ENCODE data around the gene TYW1B. TPM values are rescaled to one million over a fixed set of nuclear protein-coding genes. Genes with fewer than 3 reads are reported as not detected.
"Not testable (repeated sequence)": the region's sequence is repeated elsewhere in the genome, so short reads cannot be mapped to it uniquely, and the experiment has no call there.

TYW1B gene
- total and polyA plus RNA-seq, 5 donors: 1.3 to 3.2 (median 1.9) TPM

DNA sequence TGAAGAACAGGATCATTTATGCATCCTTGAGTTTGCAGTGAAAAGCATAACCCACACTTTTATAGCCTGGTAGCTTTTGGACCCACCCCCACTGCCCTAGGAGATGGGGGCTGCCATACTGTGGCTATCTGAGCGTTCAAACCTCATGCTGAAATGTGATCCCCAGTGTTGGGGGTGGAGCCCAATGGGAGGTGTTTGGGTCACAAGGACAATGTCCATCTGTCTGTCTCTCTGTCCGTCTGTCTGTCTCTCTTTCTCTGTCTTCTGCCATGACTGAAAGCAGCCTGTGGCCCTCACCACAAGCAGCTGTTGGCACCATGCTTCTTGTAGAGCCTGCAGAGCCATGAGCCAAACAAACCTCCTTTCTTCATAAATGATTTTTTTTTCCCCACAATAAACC is 207.1 kb downstream of the TYW1B start:
- ATAC-seq; H3K27ac ChIP-seq (ENCODE audit: low read length); intact Hi-C loops (cut with DNase I); DNase-seq; H3K27me3 ChIP-seq (ENCODE audit: control insufficient read depth, insufficient read depth); H3K9me3 ChIP-seq (ENCODE audit: control insufficient read depth, low read length); H3K4me1 ChIP-seq (ENCODE audit: control insufficient read depth, insufficient read depth, low read length); H3K4me3 ChIP-seq (ENCODE audit: low read length): not testable (repeated sequence)
- WGBS: 92% methylated on average over 2 of the region's 2 CpGs

DNA sequence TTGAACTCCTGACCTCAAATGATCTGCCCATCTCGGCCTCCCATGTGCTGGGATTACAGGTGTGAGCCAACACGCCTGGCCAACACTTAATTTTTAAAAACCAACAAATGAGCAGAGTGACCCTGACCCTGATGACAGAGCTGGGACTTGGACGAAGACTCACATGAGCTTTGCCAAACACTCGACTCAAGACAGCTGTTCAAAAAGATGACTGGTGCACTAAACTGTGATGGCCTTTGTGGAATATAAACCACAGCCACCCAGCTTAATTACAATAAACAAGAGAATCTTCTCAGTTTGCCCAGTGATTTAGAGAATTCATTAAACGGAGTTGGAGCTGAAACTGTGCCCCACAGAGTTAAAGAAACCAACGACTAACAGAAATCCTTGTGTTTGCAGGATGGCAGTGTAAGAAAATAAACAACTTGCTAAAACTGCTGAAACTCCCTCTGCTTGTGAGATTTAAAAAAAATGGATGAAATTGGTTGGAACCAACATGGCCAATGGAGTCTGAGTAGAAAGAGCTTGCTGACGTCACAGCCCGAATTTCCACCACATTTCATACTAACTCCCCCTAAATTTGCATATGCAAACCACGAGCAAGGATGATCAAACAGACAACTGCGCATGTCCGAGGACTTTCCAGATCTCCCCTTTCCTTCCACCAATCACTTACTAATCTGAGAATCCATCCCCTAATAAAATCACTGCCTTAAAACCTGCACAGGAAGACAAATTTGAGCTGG is 209.4 kb downstream of the TYW1B start:
- H3K9me3 ChIP-seq (ENCODE audit: control insufficient read depth, low read length); H3K4me1 ChIP-seq (ENCODE audit: control insufficient read depth, insufficient read depth, low read length); H3K4me3 ChIP-seq (ENCODE audit: low read length); intact Hi-C loops (cut with DNase I); H3K27ac ChIP-seq (ENCODE audit: low read length); H3K27me3 ChIP-seq (ENCODE audit: control insufficient read depth, insufficient read depth): not testable (repeated sequence)
- 57% methylated on average over 11 of the region's 11 CpGs for WGBS
- peak; percentile 11 to 52 (median 49) for DNase-seq
- ATAC-seq: peak; percentile 21 to 68

DNA sequence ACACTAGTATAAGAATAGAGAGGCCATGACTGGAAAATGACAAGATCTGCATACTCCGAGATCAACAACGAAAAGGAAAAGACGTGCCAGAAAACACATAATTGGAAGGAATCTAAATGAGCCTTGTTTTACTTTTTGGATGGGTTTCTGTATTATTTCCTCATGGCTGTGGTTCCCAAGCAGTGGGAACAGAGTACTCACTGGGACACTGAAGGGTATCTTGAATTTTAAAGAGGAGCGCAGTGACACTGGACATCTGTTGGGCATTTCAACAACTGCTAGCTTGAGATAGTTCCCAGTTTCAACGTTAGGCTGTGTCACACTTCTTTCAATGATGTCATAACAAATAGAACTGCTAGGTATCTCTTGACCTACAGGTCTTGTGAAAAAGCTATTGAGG is 218.2 kb downstream of the TYW1B start:
- H3K27ac ChIP-seq (ENCODE audit: low read length); DNase-seq; ATAC-seq; H3K4me3 ChIP-seq (ENCODE audit: low read length); intact Hi-C loops (cut with DNase I); H3K4me1 ChIP-seq (ENCODE audit: control insufficient read depth, insufficient read depth, low read length); H3K9me3 ChIP-seq (ENCODE audit: control insufficient read depth, low read length); H3K27me3 ChIP-seq (ENCODE audit: control insufficient read depth, insufficient read depth): not testable (repeated sequence)
- WGBS: 68% methylated on average over 5 of the region's 5 CpGs

DNA sequence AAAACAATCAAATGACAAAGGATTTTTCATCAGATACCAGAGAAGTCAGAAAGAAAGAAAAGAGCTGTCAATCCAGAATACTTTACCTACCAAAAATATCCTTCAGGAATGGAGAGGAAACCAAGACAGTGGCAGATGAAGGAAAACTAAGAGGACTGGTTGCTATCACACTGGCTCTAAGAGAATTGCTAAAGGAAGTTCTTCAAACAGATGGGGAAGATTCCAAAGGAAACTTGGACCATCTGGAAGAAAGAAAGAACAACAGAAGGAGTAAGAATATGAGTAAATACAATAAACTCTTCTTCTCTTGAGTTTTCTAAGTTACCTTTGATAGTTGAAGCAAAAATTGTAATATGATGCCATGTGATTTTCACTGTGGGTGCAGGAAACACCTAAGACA is 220.0 kb downstream of the TYW1B start:
- H3K9me3 ChIP-seq (ENCODE audit: control insufficient read depth, low read length); H3K27ac ChIP-seq (ENCODE audit: low read length); intact Hi-C loops (cut with DNase I); H3K27me3 ChIP-seq (ENCODE audit: control insufficient read depth, insufficient read depth); H3K4me3 ChIP-seq (ENCODE audit: low read length); ATAC-seq; DNase-seq; H3K4me1 ChIP-seq (ENCODE audit: control insufficient read depth, insufficient read depth, low read length): not testable (repeated sequence)

DNA sequence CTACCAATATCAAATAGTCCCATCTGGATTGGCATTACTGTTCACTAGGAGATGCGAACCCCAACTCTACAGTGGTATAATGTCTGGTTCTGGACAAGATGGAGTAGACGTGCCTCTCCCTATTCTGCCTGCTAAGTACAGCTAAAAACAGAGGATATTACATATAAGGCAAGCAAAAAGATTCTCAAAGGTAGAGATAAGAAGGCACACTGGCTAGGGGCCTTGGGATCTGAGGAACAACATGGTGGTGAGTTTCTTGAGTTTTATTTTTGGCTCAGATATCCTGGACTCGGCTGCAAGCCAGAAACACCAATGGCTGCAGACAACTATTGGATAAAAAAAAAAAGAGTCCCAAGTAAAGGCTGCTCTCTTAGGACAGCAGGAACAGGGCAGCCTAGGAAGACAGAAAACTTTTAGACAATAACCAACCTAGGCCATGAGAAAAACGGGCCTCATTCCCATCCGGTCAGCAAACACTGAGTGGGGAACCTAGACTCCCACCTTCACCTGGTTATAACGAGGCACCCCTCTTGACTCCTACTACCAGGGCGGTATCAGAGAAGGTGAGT is 222.1 kb downstream of the TYW1B start:
- 66% methylated on average over 7 of the region's 7 CpGs for WGBS
- ATAC-seq: peak in 1 of 2 donors; percentile 51
- H3K4me3 ChIP-seq (ENCODE audit: low read length); intact Hi-C loops (cut with DNase I); DNase-seq; H3K9me3 ChIP-seq (ENCODE audit: control insufficient read depth, low read length); H3K4me1 ChIP-seq (ENCODE audit: control insufficient read depth, insufficient read depth, low read length); H3K27me3 ChIP-seq (ENCODE audit: control insufficient read depth, insufficient read depth); H3K27ac ChIP-seq (ENCODE audit: low read length): not testable (repeated sequence)

DNA sequence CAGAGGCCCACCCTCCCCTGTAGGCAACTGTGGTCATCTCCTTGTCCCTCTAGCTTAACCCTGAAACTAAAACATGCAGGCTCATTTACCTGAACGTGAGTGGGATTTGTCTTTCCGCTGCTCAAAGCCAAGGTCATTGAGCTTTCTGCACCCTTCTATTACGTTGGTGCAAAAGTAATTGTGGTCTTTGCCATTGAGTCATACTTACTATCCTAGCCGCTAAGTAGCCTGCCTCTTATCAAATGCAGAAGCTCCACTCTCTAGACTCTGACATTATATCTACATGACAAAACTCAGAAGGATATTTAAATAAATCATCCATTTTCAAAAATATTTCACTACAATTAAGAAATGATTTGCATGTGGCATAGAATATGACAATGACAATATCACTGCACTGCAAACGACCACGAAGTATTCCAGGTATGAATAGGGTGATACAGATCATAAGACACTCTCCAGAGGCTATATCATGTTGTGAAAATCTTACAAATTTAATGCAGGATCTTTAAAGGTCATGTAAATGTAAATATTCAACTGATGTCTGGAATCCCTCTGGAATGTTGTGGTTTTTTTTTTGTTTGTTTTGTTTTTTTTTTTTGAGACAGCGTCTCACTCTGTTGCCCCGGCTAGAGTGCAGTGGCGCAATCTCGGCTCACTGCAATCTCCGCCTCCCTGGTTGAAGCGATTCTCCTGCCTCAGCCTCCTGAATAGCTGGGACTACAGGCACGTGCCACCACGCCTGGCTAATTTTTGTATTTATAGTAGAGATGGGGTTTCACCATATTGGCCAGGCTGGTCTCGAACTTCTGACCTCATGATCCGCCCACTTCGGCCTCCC is 223.0 kb downstream of the TYW1B start:
- H3K27ac ChIP-seq (ENCODE audit: low read length); H3K4me1 ChIP-seq (ENCODE audit: control insufficient read depth, insufficient read depth, low read length); intact Hi-C loops (cut with DNase I); H3K9me3 ChIP-seq (ENCODE audit: control insufficient read depth, low read length); H3K4me3 ChIP-seq (ENCODE audit: low read length); DNase-seq; ATAC-seq; H3K27me3 ChIP-seq (ENCODE audit: control insufficient read depth, insufficient read depth): not testable (repeated sequence)
- 91% methylated on average over 17 of the region's 17 CpGs for WGBS

DNA sequence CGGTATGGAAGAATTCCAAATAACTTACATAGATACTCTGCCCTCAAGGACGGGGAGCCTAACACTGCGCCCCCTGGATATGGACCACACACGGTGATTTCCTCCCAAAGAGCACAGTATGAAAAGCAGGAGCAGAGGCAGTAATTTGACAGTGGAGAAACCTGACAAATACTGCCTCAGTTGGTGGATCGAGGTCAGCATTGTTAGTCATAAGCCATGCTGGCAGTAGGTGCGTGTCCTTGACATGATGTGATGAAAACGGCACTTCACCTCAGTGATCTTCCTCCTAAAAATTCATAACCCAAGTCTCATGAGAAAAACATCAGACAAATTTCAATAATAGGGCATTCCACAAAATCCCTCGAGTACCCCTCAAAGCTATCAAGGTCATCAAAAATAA is 224.5 kb downstream of the TYW1B start:
- H3K27me3 ChIP-seq (ENCODE audit: control insufficient read depth, insufficient read depth); H3K9me3 ChIP-seq (ENCODE audit: control insufficient read depth, low read length); intact Hi-C loops (cut with DNase I); H3K4me1 ChIP-seq (ENCODE audit: control insufficient read depth, insufficient read depth, low read length); DNase-seq; H3K4me3 ChIP-seq (ENCODE audit: low read length); H3K27ac ChIP-seq (ENCODE audit: low read length); ATAC-seq: not testable (repeated sequence)
- WGBS: 94% methylated on average over 8 of the region's 8 CpGs

DNA sequence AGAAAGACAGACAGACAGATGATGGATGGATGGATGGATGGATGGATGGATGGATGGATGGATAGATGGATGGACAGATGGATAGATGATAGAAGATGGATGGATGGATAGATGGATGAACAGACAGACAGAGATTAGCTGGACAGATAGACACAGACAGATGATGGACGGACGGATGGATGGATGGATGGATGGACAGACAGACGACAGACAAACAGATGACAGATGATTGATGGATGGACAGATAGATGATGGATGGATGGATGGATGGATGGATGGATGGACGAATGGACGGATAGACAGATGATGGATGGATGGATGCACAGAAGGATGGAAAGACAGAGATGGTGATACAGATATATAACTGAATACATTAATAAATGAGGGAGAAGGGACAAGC is 224.9 kb downstream of the TYW1B start:
- Histone ChIP-seq H3K27ac (ENCODE audit: low read length) (no peak overlapping the region), H3K4me3 (ENCODE audit: low read length) (no peak overlapping the region), H3K9me3 (ENCODE audit: control insufficient read depth, low read length) (no peaks in the 10 kb centered on the region), H3K27me3 (ENCODE audit: control insufficient read depth, insufficient read depth) (no peaks in the 10 kb centered on the region), H3K4me1 (ENCODE audit: control insufficient read depth, insufficient read depth, low read length) (no peaks in the 10 kb centered on the region)
- intact Hi-C loops (cut with DNase I): no loop called here
- ATAC-seq: no peak
- 97% methylated on average over 5 of the region's 5 CpGs for WGBS
- DNase-seq: no peak

DNA sequence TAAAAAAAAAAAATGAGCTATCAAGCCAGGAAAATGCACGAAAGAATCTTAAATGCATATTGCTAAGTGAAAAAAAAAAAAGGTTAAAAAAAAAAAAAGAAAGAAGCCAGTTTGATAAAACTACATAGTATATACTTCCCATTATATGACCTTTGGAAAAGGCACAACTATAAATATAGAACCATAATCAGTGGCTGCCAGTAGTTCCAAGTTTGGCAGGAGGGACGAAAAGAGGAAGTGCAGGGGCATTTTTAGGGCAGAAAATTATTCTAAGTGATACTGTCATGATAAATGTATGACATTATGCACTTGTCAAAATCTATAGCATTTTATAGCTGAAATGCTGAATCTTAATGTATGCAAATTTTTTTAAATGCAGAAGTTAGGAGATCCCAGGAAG is 226.3 kb downstream of the TYW1B start:
- 36% methylated on average over 2 of the region's 2 CpGs for WGBS
- intact Hi-C loops (cut with DNase I); H3K27me3 ChIP-seq (ENCODE audit: control insufficient read depth, insufficient read depth); H3K4me1 ChIP-seq (ENCODE audit: control insufficient read depth, insufficient read depth, low read length); DNase-seq; H3K4me3 ChIP-seq (ENCODE audit: low read length); H3K27ac ChIP-seq (ENCODE audit: low read length); H3K9me3 ChIP-seq (ENCODE audit: control insufficient read depth, low read length); ATAC-seq: not testable (repeated sequence)

DNA sequence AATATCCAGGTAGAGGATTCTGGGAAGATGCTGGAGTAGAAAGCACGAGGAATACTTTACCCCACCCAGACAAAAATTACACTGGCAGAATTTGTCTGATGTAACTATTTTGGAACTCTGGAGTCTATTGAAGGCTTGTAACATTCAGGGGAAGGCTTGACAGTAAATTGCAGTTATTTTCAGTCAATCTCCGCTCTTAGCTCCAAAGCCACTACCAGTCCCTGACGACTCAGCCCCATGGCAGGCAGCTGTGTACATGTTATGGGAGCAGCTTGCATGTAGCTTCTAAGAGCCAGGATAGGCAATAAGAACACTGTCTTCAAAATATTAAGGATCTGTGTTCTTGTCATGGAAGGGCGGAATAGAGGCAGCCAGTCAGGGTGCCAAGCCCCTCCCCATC is 238.0 kb downstream of the TYW1B start:
- WGBS: 95% methylated on average over 4 of the region's 4 CpGs

DNA sequence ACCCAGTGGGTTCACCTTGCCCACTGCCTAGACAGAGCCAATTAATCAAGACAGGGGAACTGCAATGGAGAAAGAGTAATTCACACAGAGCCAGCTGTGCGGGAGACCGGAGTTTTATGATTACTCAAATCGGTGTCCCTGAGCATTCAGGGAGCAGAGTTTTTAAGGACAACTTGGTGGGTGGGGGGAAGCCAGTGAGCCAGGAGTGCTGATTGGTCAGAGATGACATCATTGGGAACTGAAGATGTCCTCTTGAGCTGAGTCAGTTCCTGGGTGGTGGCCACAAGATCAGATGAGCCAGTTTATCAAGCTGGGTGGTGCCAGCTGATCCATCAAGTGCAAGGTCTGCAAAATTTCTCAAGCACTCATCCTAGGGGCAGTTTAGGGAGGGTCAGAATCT is 240.7 kb downstream of the TYW1B start:
- DNase-seq; H3K4me3 ChIP-seq (ENCODE audit: low read length); H3K27ac ChIP-seq (ENCODE audit: low read length); intact Hi-C loops (cut with DNase I); ATAC-seq; H3K27me3 ChIP-seq (ENCODE audit: control insufficient read depth, insufficient read depth); H3K9me3 ChIP-seq (ENCODE audit: control insufficient read depth, low read length); H3K4me1 ChIP-seq (ENCODE audit: control insufficient read depth, insufficient read depth, low read length): not testable (repeated sequence)
- 97% methylated on average over 3 of the region's 3 CpGs for WGBS

More for the DNA sequence above, 238.0 kb downstream of the TYW1B start:
- H3K9me3 ChIP-seq (ENCODE audit: control insufficient read depth, low read length); H3K4me1 ChIP-seq (ENCODE audit: control insufficient read depth, insufficient read depth, low read length); H3K4me3 ChIP-seq (ENCODE audit: low read length); H3K27me3 ChIP-seq (ENCODE audit: control insufficient read depth, insufficient read depth); intact Hi-C loops (cut with DNase I); ATAC-seq; DNase-seq; H3K27ac ChIP-seq (ENCODE audit: low read length): not testable (repeated sequence)

Data from right cardiac atrium (tissue), 5 donors.